ENCODE data around the gene TNFAIP3. TPM values are rescaled to one million over a fixed set of nuclear protein-coding genes. Genes with fewer than 3 reads are reported as not detected.
"Not testable (repeated sequence)": the region's sequence is repeated elsewhere in the genome, so short reads cannot be mapped to it uniquely, and the experiment has no call there.

TNFAIP3 gene
- total RNA-seq, 2 donors from 2014 or later: 4,032 to 4,607 TPM

DNA sequence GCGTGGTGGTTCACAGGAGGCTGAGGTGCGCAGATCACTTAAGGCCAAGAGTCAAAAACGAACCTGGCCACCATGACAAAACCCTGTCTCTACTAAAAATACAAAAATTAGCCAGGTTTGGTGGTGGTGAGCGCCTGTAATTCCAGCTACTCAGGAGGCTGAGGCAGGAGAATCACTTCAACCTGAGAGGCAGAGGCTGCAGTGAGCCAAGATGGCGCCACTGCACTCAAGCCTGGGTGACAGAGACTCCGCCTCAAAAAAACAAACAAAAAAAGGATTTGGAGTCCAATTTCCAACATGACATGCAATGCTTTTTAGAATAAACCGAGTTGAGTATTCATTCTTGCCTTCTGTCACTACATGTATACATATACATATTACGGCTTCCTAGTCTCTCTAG, 27.3 kb downstream of the TNFAIP3 start:
- not testable (repeated sequence) for H3K4me3 Mint-ChIP-seq; H3K4me1 Mint-ChIP-seq; H3K27ac Mint-ChIP-seq; H3K36me3 Mint-ChIP-seq (ENCODE audit: low read depth); ATAC-seq; DNase-seq; H3K9me3 ChIP-seq (ENCODE audit: control insufficient read depth, low read length, poor library complexity, severe bottlenecking); H3K27me3 Mint-ChIP-seq

DNA sequence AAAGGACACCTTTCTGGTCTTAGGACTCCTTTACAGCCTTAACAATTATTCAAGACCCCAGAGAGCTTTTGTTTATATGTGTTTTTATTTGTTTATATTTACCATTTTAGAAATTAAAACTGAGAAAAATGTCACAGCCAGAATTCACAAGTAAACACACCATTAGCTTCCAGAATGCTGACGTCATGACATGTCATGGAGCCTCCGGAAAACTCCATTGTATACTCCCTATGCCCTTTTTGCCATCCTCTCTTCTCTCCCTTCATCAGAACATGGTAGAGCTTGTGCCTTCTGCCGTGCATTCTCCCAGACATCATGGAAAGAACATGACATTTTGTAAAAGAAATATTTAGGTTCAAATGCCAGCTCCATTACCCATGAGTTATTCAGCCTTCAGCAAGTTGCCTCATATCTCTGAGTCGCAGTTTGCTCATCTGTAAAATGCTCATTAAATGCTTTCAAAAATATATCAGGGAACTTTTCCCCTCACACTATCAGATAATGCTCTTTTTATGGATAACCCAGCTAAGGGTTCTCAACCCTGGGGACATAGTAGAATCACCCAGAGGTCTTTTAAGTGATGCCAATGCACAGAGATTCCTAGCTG, 27.8 kb downstream of the TNFAIP3 start:
- ATAC-seq: no peak

DNA sequence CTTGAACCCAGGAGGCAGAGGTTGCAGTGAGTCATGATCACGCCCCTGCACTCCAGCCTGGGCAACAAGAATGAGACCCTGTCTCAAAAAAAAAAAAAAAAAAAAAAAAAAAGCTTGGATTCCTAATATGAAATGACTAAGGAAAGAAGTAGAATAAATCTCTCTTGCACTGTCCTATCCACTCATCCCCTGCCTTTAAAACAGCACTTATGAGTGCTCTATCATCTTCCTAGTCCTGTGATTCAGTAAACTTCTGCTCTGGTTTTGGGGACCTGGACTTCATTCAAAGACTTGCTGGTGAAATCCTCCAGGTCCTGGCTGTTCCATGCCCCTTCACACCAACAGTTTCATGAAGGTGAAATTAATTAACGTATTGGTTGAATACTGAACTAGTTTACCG, 29.6 kb downstream of the TNFAIP3 start:
- no peaks in the 10 kb centered on the region for H3K27me3 Mint-ChIP-seq
- DNase-seq: no peak
- H3K4me3 Mint-ChIP-seq: no peak overlapping the region
- no peak for ATAC-seq
- no peaks in the 10 kb centered on the region for H3K4me1 Mint-ChIP-seq
- no peaks in the 10 kb centered on the region for H3K9me3 ChIP-seq (ENCODE audit: control insufficient read depth, low read length, poor library complexity, severe bottlenecking)
- H3K27ac Mint-ChIP-seq: no peak overlapping the region
- H3K36me3 Mint-ChIP-seq (ENCODE audit: low read depth): no peaks in the 10 kb centered on the region

More for the DNA sequence above, 27.8 kb downstream of the TNFAIP3 start:
- DNase-seq: no peak
- Mint-ChIP-seq H3K27me3 (no peaks in the 10 kb centered on the region), H3K27ac (no peak overlapping the region), H3K4me3 (no peak overlapping the region), H3K4me1 (no peaks in the 10 kb centered on the region), H3K36me3 (ENCODE audit: low read depth) (no peaks in the 10 kb centered on the region)
- H3K9me3 ChIP-seq (ENCODE audit: control insufficient read depth, low read length, poor library complexity, severe bottlenecking): no peaks in the 10 kb centered on the region

DNA sequence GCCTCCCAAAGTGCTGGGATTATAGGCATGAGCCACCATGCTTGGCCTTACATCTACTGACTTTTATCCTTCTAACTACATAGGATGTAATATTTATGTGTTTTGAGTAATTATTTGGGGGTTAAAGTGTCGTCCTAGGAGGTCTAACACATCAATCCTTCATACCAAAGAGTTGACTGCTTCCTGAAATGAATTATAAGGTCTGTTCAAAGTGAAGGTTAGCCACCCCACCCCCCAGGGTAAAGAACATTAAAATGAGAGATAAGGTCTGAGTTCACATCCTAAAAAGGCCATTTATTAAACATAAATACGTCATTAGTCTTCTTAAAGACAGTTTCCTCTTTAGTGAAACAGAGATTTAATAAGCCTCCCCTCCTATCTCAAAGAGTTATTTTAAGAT, 33.8 kb downstream of the TNFAIP3 start:
- Mint-ChIP-seq H3K4me3 (no peak overlapping the region), H3K36me3 (ENCODE audit: low read depth) (no peaks in the 10 kb centered on the region), H3K27ac (no peak overlapping the region), H3K4me1 (peaks cover 9% of the 10 kb centered on the region), H3K27me3 (no peaks in the 10 kb centered on the region)
- no peak for ATAC-seq
- no peak for DNase-seq
- H3K9me3 ChIP-seq (ENCODE audit: control insufficient read depth, low read length, poor library complexity, severe bottlenecking): no peaks in the 10 kb centered on the region

DNA sequence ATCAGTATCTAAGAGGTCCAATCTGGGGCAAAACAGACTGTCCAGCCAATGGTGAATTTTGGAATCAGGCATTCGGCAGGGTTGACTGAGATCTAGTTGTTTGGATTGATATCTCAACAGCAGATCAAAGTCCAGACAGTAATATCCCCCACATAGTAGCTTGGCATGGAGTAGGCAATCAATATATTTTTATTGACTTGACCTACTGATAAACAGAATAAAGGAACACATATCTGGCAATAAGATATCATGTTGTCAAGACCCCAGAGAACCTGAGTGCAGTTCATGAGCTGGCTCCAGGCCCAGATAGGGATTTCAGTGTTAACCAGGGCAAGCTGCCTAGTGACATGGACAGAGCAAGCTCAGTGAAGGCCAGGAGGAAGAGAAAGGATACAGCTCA, 34.4 kb downstream of the TNFAIP3 start:
- no peak overlapping the region for H3K27ac Mint-ChIP-seq
- H3K9me3 ChIP-seq (ENCODE audit: control insufficient read depth, low read length, poor library complexity, severe bottlenecking): no peaks in the 10 kb centered on the region
- ATAC-seq (no peak), DNase-seq (no peak)
- no peaks in the 10 kb centered on the region for H3K36me3 Mint-ChIP-seq (ENCODE audit: low read depth)
- no peak overlapping the region for H3K4me3 Mint-ChIP-seq
- peaks cover 9% of the 10 kb centered on the region for H3K4me1 Mint-ChIP-seq
- no peaks in the 10 kb centered on the region for H3K27me3 Mint-ChIP-seq

DNA sequence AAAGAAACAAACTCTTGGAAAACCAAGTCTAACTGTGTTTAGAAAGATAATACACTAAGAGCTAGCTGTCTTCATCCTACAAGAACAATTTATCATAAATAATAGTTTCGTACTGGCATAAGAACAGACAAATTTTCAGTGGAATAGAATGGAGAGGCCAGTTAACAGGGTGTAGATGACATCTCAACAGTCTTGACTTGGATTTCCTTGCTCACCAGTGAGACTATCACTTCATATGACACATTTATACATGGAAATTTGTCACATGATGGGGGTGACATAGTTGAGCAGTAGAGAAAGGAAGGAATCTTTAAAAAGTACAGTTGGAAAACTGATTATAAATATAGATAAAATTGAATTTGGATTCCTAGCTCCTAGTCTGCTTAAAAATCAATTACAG, 35.6 kb downstream of the TNFAIP3 start:
- no peaks in the 10 kb centered on the region for H3K27me3 Mint-ChIP-seq
- no peak overlapping the region for H3K27ac Mint-ChIP-seq

DNA sequence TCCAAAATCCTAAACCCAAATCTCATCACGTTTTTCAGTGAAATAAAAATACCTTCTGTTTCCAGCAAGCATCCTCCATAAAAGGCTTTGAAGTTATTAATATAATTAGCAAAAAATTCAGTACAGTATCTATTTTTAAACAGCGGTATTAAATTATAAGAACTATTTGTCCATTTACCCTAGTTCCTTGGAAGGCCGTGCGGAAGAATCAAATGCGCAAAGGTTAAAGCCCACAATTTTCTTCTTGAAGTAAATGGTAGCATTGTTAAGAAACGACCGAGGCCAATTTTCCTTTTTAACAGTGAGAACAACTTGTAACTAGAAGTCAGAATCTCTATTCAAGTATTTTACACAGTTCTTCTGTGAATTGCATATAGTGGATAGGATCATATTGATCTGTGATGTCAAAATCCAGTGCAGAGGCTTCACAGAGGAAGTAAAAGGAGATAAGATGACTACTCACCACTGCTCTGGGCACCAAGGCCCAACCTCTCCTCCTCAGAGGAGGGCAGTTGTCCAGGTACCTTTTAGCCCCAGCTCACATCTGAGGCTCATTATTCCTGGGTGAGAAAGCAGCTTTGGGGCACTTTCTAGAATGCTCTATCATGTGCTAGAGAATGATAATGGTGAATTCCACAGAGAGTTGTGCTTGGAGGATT, 36.3 kb downstream of the TNFAIP3 start:
- Mint-ChIP-seq H3K36me3 (ENCODE audit: low read depth) (no peaks in the 10 kb centered on the region), H3K4me1 (peaks cover 9% of the 10 kb centered on the region), H3K27ac (no peak overlapping the region), H3K4me3 (no peak overlapping the region), H3K27me3 (peaks cover under 1% of the 10 kb centered on the region)
- no peaks in the 10 kb centered on the region for H3K9me3 ChIP-seq (ENCODE audit: control insufficient read depth, low read length, poor library complexity, severe bottlenecking)
- DNase-seq (no peak), ATAC-seq (no peak)

More for the DNA sequence above, 35.6 kb downstream of the TNFAIP3 start:
- H3K9me3 ChIP-seq (ENCODE audit: control insufficient read depth, low read length, poor library complexity, severe bottlenecking): no peaks in the 10 kb centered on the region
- peaks cover 9% of the 10 kb centered on the region for H3K4me1 Mint-ChIP-seq
- no peak overlapping the region for H3K4me3 Mint-ChIP-seq
- DNase-seq: no peak
- H3K36me3 Mint-ChIP-seq (ENCODE audit: low read depth): no peaks in the 10 kb centered on the region
- ATAC-seq: no peak

DNA sequence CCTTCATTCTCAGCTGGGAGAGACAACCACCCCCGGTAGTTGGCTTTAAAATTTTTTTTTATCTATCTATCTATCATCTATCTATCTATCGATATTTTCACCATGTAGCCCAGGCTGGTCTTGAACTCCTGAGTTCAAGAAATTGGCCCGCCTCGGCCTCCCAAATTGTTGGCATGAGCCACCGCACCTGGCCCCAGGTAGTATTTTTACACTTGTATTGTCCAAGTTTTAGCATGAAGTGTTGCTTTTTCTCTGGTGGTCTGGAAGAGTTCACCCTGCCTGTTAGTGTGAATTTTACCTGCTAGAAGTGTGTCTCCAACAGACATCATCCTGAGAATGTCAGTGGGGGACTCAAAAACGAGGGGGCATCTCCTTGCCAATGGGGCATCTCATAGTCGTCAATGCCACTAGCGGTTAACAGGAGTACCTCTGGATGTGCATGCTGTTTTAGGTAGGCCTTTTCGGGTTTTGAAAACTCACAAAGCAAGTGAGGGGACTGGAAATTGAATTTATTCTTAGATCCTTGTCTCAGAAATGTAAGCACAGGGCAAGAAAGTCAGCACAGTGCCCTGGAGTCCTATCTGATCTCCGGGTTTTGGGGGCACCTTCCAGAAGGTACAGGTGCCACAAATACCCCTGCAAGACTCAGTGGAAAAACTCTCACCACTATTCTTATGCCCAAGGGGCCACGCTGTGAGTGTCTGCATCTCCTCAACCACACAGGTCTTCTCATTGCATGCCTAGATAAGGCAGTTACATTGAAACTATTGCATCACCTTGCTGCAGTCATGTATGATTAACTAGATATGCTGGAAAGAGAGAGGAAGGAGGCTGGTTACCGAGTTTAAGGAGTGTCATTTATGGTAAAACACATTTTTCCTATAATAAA, 37.1 kb downstream of the TNFAIP3 start:
- H3K36me3 Mint-ChIP-seq (ENCODE audit: low read depth): no peaks in the 10 kb centered on the region
- peak; percentile 59 for ATAC-seq
- H3K27ac Mint-ChIP-seq: no peak overlapping the region
- H3K27me3 Mint-ChIP-seq: peaks cover 8% of the 10 kb centered on the region
- H3K4me1 Mint-ChIP-seq: peaks cover 14% of the 10 kb centered on the region
- H3K4me3 Mint-ChIP-seq: peak overlapping the region; percentile 56
- no peaks in the 10 kb centered on the region for H3K9me3 ChIP-seq (ENCODE audit: control insufficient read depth, low read length, poor library complexity, severe bottlenecking)
- DNase-seq: no peak

DNA sequence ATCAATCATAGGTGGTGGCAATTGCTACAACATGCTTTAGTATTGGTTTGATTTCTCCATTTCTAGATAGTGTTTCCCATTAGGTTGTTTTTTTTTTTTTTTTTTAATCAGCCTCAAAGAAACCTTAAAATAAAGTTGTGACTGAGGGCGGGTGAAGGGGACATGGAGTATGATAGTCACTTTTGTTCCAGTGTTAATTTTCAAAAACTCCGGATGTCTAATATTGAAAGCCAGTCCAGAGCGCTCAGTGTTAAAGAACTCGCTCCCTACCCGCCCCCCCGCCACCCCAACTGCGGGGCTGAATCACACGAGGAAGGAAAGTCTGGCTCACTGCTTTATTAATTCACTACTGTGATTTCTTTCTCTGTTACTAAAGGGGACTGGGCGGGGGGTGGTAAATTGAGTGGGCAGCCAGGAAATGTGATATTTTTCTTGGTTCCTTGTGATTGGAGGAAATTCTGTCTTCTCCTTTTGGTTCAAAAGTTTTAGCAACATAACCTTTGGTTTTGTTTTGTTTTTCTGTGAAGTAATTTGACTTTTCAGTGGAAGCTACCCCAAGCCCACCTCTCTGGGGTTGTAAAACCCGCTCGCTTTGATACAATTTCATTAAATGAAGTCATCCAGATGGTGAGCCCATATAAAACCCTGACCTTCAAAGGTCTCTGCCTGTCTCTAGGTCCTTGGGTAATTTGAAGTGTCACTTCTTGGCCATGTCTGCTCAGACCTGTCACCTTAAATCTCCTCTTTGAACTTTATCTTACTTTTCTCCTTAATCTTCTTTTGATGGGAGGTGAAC, 38.0 kb downstream of the TNFAIP3 start:
- DNase-seq (peak in 1 of 3 donors; percentile 26), ATAC-seq (peak; percentile 71)
- peak overlapping the region; percentile 53 for H3K27ac Mint-ChIP-seq
- peak overlapping the region; percentile 28 for H3K4me3 Mint-ChIP-seq
- H3K9me3 ChIP-seq (ENCODE audit: control insufficient read depth, low read length, poor library complexity, severe bottlenecking): no peaks in the 10 kb centered on the region
- peaks cover 15% of the 10 kb centered on the region for H3K27me3 Mint-ChIP-seq
- no peaks in the 10 kb centered on the region for H3K36me3 Mint-ChIP-seq (ENCODE audit: low read depth)
- H3K4me1 Mint-ChIP-seq: peaks cover 20% of the 10 kb centered on the region

DNA sequence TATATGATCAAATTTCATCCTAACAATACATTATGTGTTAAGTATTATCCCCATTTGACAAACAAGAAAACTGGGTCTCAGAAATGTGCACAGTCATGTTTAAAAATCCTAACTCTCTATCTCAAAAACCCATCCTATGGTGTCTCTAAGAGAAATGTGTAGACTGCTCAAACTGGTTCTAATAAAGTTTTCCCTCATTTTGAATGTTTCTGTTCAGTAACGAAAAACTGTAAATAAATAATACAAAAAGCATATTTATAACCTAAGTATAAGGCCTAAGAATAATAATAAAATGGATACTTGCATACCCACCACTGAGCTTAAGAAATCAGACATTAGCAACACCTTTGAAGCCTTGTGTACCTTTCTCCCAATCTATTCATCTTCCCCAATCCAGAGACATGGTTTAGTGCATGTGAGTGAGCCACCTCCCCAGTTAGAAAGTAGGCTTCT, 39.0 kb downstream of the TNFAIP3 start:
- no peak overlapping the region for H3K27ac Mint-ChIP-seq
- H3K9me3 ChIP-seq (ENCODE audit: control insufficient read depth, low read length, poor library complexity, severe bottlenecking): no peaks in the 10 kb centered on the region
- H3K4me1 Mint-ChIP-seq: peaks cover 20% of the 10 kb centered on the region
- no peak overlapping the region for H3K4me3 Mint-ChIP-seq
- peaks cover 15% of the 10 kb centered on the region for H3K27me3 Mint-ChIP-seq
- no peak for DNase-seq
- ATAC-seq: no peak
- no peaks in the 10 kb centered on the region for H3K36me3 Mint-ChIP-seq (ENCODE audit: low read depth)

DNA sequence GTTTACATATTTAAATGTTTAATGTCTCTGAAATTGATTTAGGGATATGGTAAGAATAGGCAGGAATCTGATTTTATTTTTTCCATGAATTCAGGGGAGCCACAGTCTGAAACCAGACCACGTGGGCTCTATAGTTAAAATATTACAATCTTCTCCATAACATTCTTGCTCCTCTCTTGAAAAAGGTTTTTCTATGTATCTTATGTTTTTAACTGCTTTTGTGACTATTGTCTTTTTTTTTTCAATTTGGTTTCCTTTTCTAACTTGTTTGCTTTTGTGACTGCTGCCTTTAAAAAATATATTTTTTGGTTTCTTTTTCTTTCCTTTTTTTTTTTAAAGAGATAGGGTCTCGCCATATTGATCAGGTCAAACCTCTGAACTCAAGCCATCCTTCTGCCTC, 40.1 kb downstream of the TNFAIP3 start:
- H3K27ac Mint-ChIP-seq: no peak overlapping the region
- peaks cover 20% of the 10 kb centered on the region for H3K27me3 Mint-ChIP-seq
- H3K4me3 Mint-ChIP-seq: no peak overlapping the region
- DNase-seq (no peak), ATAC-seq (no peak)
- H3K36me3 Mint-ChIP-seq (ENCODE audit: low read depth): no peaks in the 10 kb centered on the region
- no peaks in the 10 kb centered on the region for H3K9me3 ChIP-seq (ENCODE audit: control insufficient read depth, low read length, poor library complexity, severe bottlenecking)
- peaks cover 23% of the 10 kb centered on the region for H3K4me1 Mint-ChIP-seq

DNA sequence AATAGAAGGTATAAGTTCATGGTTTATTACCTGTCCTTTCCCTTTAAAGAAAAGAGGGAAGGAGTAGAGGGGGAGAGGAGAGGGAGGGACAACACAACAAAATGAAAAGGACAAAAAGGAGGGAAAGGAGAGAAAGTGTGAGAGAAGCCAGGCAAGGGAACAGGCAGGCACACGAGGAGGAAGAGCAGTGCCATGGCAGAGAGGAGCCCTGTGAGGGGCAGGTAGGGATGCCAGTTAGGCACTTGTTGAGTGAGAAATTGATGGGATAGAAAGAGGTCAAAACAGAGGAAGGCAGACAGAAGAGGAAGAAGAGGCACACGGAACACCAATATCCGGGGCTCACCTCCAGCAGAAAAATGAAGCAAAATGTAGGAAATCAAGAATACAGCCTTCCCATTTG, 42.5 kb downstream of the TNFAIP3 start:
- DNase-seq (no peak), ATAC-seq (no peak)
- Mint-ChIP-seq H3K27ac (no peak overlapping the region), H3K4me1 (peaks cover 25% of the 10 kb centered on the region), H3K4me3 (no peak overlapping the region), H3K27me3 (peaks cover 20% of the 10 kb centered on the region), H3K36me3 (ENCODE audit: low read depth) (no peaks in the 10 kb centered on the region)
- H3K9me3 ChIP-seq (ENCODE audit: control insufficient read depth, low read length, poor library complexity, severe bottlenecking): no peaks in the 10 kb centered on the region

DNA sequence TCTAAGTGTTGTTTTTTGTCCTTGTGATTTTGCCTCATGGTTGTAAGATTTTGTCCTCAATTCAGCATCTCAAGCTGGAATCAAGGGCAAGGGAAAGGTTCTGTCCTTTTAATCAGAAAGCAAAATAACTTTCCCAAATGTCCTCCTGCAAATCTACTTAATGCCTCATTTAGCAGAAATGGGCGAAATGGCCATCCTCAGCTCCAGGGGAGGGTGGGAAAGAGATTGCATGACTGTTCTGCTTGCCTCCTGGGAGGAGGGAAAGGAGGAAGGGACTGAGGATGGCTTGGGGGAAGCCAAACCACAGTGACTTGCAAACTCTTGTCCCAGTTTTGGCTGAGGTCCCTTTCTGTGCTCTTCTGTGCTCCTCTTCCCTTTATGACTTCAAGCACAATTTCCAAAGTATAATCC, 43.4 kb downstream of the TNFAIP3 start:
- Mint-ChIP-seq H3K36me3 (ENCODE audit: low read depth) (peaks cover 2% of the 10 kb centered on the region), H3K4me3 (no peak overlapping the region), H3K27ac (no peak overlapping the region), H3K27me3 (peaks cover 20% of the 10 kb centered on the region), H3K4me1 (peaks cover 19% of the 10 kb centered on the region)
- no peak for DNase-seq
- no peak for ATAC-seq
- H3K9me3 ChIP-seq (ENCODE audit: control insufficient read depth, low read length, poor library complexity, severe bottlenecking): no peaks in the 10 kb centered on the region
